ENCODE data around the gene CLSTN2.

DNA sequence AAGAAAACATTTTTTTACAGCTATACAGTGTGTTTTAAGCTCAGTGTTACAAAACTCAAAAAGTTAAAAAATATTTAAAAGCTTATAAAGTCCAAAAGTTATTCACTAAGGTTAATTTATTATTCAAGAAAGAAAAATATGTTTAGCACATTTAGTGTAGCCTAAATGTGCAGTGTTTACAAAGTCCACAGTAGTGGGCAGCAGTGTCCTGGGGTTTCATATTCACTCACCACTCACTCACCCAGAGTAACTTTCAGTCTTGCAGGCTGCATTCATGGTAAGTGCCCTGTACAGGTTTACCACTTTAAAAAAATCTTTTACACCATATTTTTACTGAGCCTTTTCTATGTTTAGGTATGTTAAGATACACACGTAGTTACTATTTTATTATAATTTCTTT lies 442.7 kb downstream of the CLSTN2 start:
- TF ChIP-seq, protein P1, sequence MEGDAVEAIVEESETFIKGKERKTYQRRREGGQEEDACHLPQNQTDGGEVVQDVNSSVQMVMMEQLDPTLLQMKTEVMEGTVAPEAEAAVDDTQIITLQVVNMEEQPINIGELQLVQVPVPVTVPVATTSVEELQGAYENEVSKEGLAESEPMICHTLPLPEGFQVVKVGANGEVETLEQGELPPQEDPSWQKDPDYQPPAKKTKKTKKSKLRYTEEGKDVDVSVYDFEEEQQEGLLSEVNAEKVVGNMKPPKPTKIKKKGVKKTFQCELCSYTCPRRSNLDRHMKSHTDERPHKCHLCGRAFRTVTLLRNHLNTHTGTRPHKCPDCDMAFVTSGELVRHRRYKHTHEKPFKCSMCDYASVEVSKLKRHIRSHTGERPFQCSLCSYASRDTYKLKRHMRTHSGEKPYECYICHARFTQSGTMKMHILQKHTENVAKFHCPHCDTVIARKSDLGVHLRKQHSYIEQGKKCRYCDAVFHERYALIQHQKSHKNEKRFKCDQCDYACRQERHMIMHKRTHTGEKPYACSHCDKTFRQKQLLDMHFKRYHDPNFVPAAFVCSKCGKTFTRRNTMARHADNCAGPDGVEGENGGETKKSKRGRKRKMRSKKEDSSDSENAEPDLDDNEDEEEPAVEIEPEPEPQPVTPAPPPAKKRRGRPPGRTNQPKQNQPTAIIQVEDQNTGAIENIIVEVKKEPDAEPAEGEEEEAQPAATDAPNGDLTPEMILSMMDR (IDR thresholded peaks at IDR 0.05): no peak
- TF ChIP-seq POLR2A (IDR thresholded peaks at IDR 0.05) (no peak), EP300 (IDR thresholded peaks at IDR 0.05) (no peak)
